Astrocyte (in vitro differentiated cells and primary cell): Measurements from ENCODE around the gene PIK3C2G. TPM values are rescaled to one million over a fixed set of nuclear protein-coding genes. Genes with fewer than 3 reads are reported as not detected.

Experiments used
- DNase-seq: peaks from one replicate; pipeline ENCODE4 v3.0.0-alpha.2; 2010; ENCODE audit warnings: low read depth
- FAIRE-seq: peaks from 2 replicates; lab custom pipeline; 2011; peaks lifted over from hg19 to GRCh38; lab: Jason Lieb, UNC
- H2AFZ ChIP-seq: 2 replicates; pipeline ENCODE4 v1.6.0; 2012; ENCODE audit warnings: low read depth, low read length, inconsistent platforms
- H3K27ac ChIP-seq: 2 replicates; pipeline ENCODE4 v1.5.1; 2011; ENCODE audit warnings: low read depth, low read length, inconsistent platforms
- H3K27me3 ChIP-seq: 2 replicates; pipeline ENCODE4 v1.6.0; 2011; ENCODE audit warnings: low read length, inconsistent platforms; ENCODE audit not compliant: insufficient read depth
- H3K36me3 ChIP-seq: 2 replicates; pipeline ENCODE4 v1.5.1; 2011; ENCODE audit warnings: low read length, inconsistent platforms; ENCODE audit not compliant: insufficient read depth
- H3K4me1 ChIP-seq: 2 replicates; pipeline ENCODE4 v1.5.1; 2011; ENCODE audit warnings: low read length, inconsistent platforms; ENCODE audit not compliant: insufficient read depth
- H3K4me2 ChIP-seq: 2 replicates; pipeline ENCODE4 v1.6.0; 2012; ENCODE audit warnings: low read length, inconsistent platforms
- H3K4me3 ChIP-seq: 2 replicates; pipeline ENCODE4 v1.5.1; 2011; ENCODE audit warnings: low read depth, mild to moderate bottlenecking, low read length, inconsistent platforms; ENCODE audit not compliant: insufficient read depth
- H3K79me2 ChIP-seq: 2 replicates; pipeline ENCODE4 v1.6.0; 2012; ENCODE audit warnings: mild to moderate bottlenecking, low read length, inconsistent platforms; ENCODE audit not compliant: insufficient read depth
- H3K9ac ChIP-seq: 2 replicates; pipeline ENCODE4 v1.6.0; 2012; ENCODE audit warnings: mild to moderate bottlenecking, low read length, inconsistent platforms
- H3K9me3 ChIP-seq: 2 replicates; pipeline ENCODE4 v1.5.1; 2012; ENCODE audit warnings: low read depth, mild to moderate bottlenecking, low read length, inconsistent platforms; ENCODE audit not compliant: insufficient read depth
- H4K20me1 ChIP-seq: 2 replicates; pipeline ENCODE4 v1.6.0; 2012; ENCODE audit warnings: low read length, inconsistent platforms; ENCODE audit not compliant: insufficient read depth
- H3K27ac Mint-ChIP-seq: one replicate; pipeline ENCODE4 v1.8.0; 2021; ENCODE audit warnings: mild to moderate bottlenecking, mixed read lengths; ENCODE audit not compliant: unreplicated experiment
- H3K27me3 Mint-ChIP-seq: one replicate; pipeline ENCODE4 v1.8.0; 2021; ENCODE audit warnings: low read depth, mixed read lengths; ENCODE audit not compliant: unreplicated experiment
- H3K36me3 Mint-ChIP-seq: one replicate; pipeline ENCODE4 v1.8.0; 2021; ENCODE audit warnings: low read depth, mixed read lengths; ENCODE audit not compliant: unreplicated experiment
- H3K4me1 Mint-ChIP-seq: one replicate; pipeline ENCODE4 v1.8.0; 2021; ENCODE audit warnings: low read depth, mixed read lengths; ENCODE audit not compliant: unreplicated experiment
- H3K4me3 Mint-ChIP-seq: one replicate; pipeline ENCODE4 v1.8.0; 2021; ENCODE audit warnings: mild to moderate bottlenecking, moderate library complexity, mixed read lengths; ENCODE audit not compliant: unreplicated experiment
- H3K9me3 Mint-ChIP-seq: one replicate; pipeline ENCODE4 v1.8.0; 2021; ENCODE audit warnings: mild to moderate bottlenecking, mixed read lengths; ENCODE audit not compliant: unreplicated experiment
- EZH2 ChIP-seq: IDR thresholded peaks from 2 replicates; pipeline ENCODE4 v1.6.1; 2012; ENCODE audit warnings: mild to moderate bottlenecking, low read length, inconsistent platforms; ENCODE audit not compliant: insufficient read depth
- total RNA-seq: library from RNA; stranded (reverse); gene quantifications from 2 replicates; pipeline ENCODE4 v1.2.1, GENCODE V29; 2021
- TF ChIP-seq, protein P1 (sequence below): IDR thresholded peaks from 2 replicates; pipeline ENCODE4 v1.5.1; 2011; ENCODE audit warnings: low read depth, mild to moderate bottlenecking, inconsistent platforms, low read length, moderate library complexity; ENCODE audit not compliant: insufficient read depth

PIK3C2G gene
- total RNA-seq, 1 donor from 2014 or later: 0.05 TPM

DNA sequence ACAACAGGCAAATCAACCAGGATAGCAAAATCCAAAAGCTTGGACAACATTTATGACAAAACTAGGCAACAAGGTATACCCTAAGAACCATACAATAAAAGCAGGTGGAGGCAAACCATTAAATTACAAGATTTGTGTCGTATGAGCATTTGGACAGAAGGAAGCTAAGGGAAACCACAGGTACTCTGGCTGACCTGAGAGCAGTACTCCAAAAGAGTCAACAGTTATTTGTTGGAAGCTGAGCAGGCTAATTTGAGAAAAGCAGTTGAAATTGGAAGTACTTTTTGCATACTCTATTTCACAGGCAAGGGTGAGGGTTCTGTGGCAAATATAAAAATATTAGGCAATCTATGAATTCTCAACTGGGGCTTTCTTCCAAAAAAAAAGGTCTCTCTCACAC lies 297.9 kb downstream of the PIK3C2G start:
- Histone ChIP-seq H2AFZ (no peak overlapping the region), H3K4me2 (no peak overlapping the region), H3K36me3 (no peaks in the 10 kb centered on the region), H4K20me1 (no peaks in the 10 kb centered on the region), H3K9ac (no peak overlapping the region), H3K79me2 (no peaks in the 10 kb centered on the region), H3K9me3 (no peaks in the 10 kb centered on the region), H3K27ac (no peak overlapping the region), H3K4me3 (no peak overlapping the region), H3K4me1 (no peaks in the 10 kb centered on the region), H3K27me3 (no peaks in the 10 kb centered on the region)
- Mint-ChIP-seq H3K27me3 (no peaks in the 10 kb centered on the region), H3K27ac (no peak overlapping the region), H3K4me1 (peaks cover 2% of the 10 kb centered on the region), H3K4me3 (no peak overlapping the region), H3K9me3 (no peaks in the 10 kb centered on the region), H3K36me3 (no peaks in the 10 kb centered on the region)
- FAIRE-seq (no peak), DNase-seq (no peak)
- TF ChIP-seq, protein P1, sequence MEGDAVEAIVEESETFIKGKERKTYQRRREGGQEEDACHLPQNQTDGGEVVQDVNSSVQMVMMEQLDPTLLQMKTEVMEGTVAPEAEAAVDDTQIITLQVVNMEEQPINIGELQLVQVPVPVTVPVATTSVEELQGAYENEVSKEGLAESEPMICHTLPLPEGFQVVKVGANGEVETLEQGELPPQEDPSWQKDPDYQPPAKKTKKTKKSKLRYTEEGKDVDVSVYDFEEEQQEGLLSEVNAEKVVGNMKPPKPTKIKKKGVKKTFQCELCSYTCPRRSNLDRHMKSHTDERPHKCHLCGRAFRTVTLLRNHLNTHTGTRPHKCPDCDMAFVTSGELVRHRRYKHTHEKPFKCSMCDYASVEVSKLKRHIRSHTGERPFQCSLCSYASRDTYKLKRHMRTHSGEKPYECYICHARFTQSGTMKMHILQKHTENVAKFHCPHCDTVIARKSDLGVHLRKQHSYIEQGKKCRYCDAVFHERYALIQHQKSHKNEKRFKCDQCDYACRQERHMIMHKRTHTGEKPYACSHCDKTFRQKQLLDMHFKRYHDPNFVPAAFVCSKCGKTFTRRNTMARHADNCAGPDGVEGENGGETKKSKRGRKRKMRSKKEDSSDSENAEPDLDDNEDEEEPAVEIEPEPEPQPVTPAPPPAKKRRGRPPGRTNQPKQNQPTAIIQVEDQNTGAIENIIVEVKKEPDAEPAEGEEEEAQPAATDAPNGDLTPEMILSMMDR: no peak
- TF ChIP-seq EZH2: no peak

GRCh38 chr12:18562531-18562930 lies 301.2 kb downstream of the PIK3C2G start:
- H3K9me3 Mint-ChIP-seq: no peaks in the 10 kb centered on the region
- Histone ChIP-seq H3K79me2 (no peaks in the 10 kb centered on the region), H3K27ac (no peak overlapping the region), H3K9ac (no peak overlapping the region), H2AFZ (no peak overlapping the region), H4K20me1 (no peaks in the 10 kb centered on the region), H3K36me3 (no peaks in the 10 kb centered on the region), H3K4me3 (no peak overlapping the region), H3K9me3 (no peaks in the 10 kb centered on the region), H3K4me2 (no peak overlapping the region), H3K4me1 (no peaks in the 10 kb centered on the region), H3K27me3 (no peaks in the 10 kb centered on the region)
- no peaks in the 10 kb centered on the region for H3K4me1 Mint-ChIP-seq
- no peaks in the 10 kb centered on the region for H3K27me3 Mint-ChIP-seq
- DNase-seq: no peak
- no peak for TF ChIP-seq EZH2
- TF ChIP-seq, protein P1: no peak
- H3K4me3 Mint-ChIP-seq: no peak overlapping the region
- no peak for FAIRE-seq
- no peaks in the 10 kb centered on the region for H3K36me3 Mint-ChIP-seq
- no peak overlapping the region for H3K27ac Mint-ChIP-seq

- no peaks in the 10 kb centered on the region for H3K36me3 ChIP-seq
- H3K79me2 ChIP-seq: no peaks in the 10 kb centered on the region
- H3K4me1 ChIP-seq: no peaks in the 10 kb centered on the region
- no peak overlapping the region for H3K9ac ChIP-seq
- TF ChIP-seq, protein P1: no peak
- no peak for TF ChIP-seq EZH2
- H3K27me3 Mint-ChIP-seq: no peaks in the 10 kb centered on the region
- DNase-seq: no peak
- no peak overlapping the region for H3K4me2 ChIP-seq
- H3K9me3 Mint-ChIP-seq: no peaks in the 10 kb centered on the region
- no peak overlapping the region for H3K27ac ChIP-seq
- no peaks in the 10 kb centered on the region for H3K9me3 ChIP-seq
- no peak overlapping the region for H2AFZ ChIP-seq
- no peaks in the 10 kb centered on the region for H3K36me3 Mint-ChIP-seq
- no peak overlapping the region for H3K4me3 ChIP-seq
- no peak for FAIRE-seq
- H3K4me3 Mint-ChIP-seq: no peak overlapping the region
- no peak overlapping the region for H3K27ac Mint-ChIP-seq
- no peaks in the 10 kb centered on the region for H4K20me1 ChIP-seq
- no peaks in the 10 kb centered on the region for H3K4me1 Mint-ChIP-seq
- H3K27me3 ChIP-seq: no peaks in the 10 kb centered on the region
These were observed 303.0 kb downstream of the PIK3C2G start for GRCh38 chr12:18564306-18564705.
